H1 (cell line): ENCODE results near the gene HIBADH.

Experiments
- CTCF ChIP-seq, 3 experiments: IDR thresholded peaks; 1 replicate in 2 of 3; 2 replicates in 1 of 3; pipeline versions ENCODE4 v1.5.1 to v1.6.1; 2011; ENCODE audit warnings: low read length in 3 of 3, mild to moderate bottlenecking in 3 of 3, inconsistent platforms in 2 of 3, low read depth in 1 of 3, moderate library complexity in 1 of 3; ENCODE audit not compliant: insufficient read depth in 1 of 3; ENCODE audit errors: control extremely low read depth in 1 of 3
- E2F6 ChIP-seq: IDR thresholded peaks from 2 replicates; pipeline ENCODE4 v1.6.1; 2012; ENCODE audit warnings: inconsistent platforms
- EP300 ChIP-seq, 2 experiments: IDR thresholded peaks; 1 replicate in 1 of 2; 2 replicates in 1 of 2; pipeline ENCODE4 v1.6.1; 2011 to 2012; ENCODE audit warnings: low read depth in 2 of 2, low read length in 2 of 2, mild to moderate bottlenecking in 2 of 2, borderline replicate concordance in 1 of 2, inconsistent platforms in 1 of 2, moderate library complexity in 1 of 2
- HDAC2 ChIP-seq, 2 experiments: fragments of 300-600 bp in 1 of 2; sonication (generic) in 1 of 2; IDR thresholded peaks; 2 replicates each; pipeline ENCODE4 v1.6.1; 2011 to 2012; ENCODE audit warnings: low read depth in 2 of 2, low read length in 2 of 2, mild to moderate bottlenecking in 2 of 2, moderate library complexity in 2 of 2, borderline replicate concordance in 1 of 2, inconsistent platforms in 1 of 2
- POLR2A ChIP-seq, 2 experiments: IDR thresholded peaks; 1 replicate in 1 of 2; 2 replicates in 1 of 2; pipeline ENCODE4 v1.6.1; 2011; ENCODE audit warnings: low read depth in 2 of 2, low read length in 2 of 2, mild to moderate bottlenecking in 2 of 2; ENCODE audit errors: control extremely low read depth in 1 of 2
- RAD21 ChIP-seq, 2 experiments: IDR thresholded peaks in 1 of 2; conservative IDR thresholded peaks in 1 of 2; 2 replicates each; pipeline ENCODE4 v1.6.1; 2011; ENCODE audit warnings: low read depth in 2 of 2, low read length in 2 of 2, improper control_type of control experiment in 1 of 2, inconsistent platforms in 1 of 2, mild to moderate bottlenecking in 1 of 2, moderate library complexity in 1 of 2
- RBBP5 ChIP-seq: IDR thresholded peaks from 2 replicates; pipeline ENCODE4 v1.7.1; 2012; ENCODE audit warnings: low read depth, mild to moderate bottlenecking, inconsistent platforms, low read length, moderate library complexity, borderline replicate concordance

- TF ChIP-seq POLR2A (IDR thresholded peaks at IDR 0.05; ENCODE audit: control extremely low read depth in 1 of 2, low read depth in 2 of 2, low read length in 2 of 2) (no peak), HDAC2 (IDR thresholded peaks at IDR 0.05; ENCODE audit: borderline replicate concordance in 1 of 2, low read depth in 2 of 2, low read length in 2 of 2) (no peak), RAD21 (IDR thresholded peaks at IDR 0.05 in 1 of 2, conservative IDR thresholded peaks at IDR 0.05 in 1 of 2; ENCODE audit: low read depth in 2 of 2, low read length in 2 of 2) (0 out of 4 replicates have a peak, but pooled peaks of 1 of the 2 experiments have one; percentile 12), CTCF (IDR thresholded peaks at IDR 0.05; ENCODE audit: control extremely low read depth in 1 of 3, insufficient read depth in 1 of 3, low read depth in 1 of 3, low read length in 3 of 3) (peak in 1 of 3 experiments; percentile 43; a peak in 2 of 4 replicates), EP300 (IDR thresholded peaks at IDR 0.05; ENCODE audit: borderline replicate concordance in 1 of 2, low read depth in 2 of 2, low read length in 2 of 2) (no peak), RBBP5 (no peak), E2F6 (no peak)
Observed at GRCh38 chr7:27636326-27637006, 26.2 kb downstream of the HIBADH start.
